Astrocyte (in vitro differentiated cells and primary cell): ENCODE data around the gene LRPAP1.
"Not testable (repeated sequence)": the region's sequence is repeated elsewhere in the genome, so short reads cannot be mapped to it uniquely, and the experiment has no call there.

ENCODE experiments used
- EZH2 ChIP-seq: IDR thresholded peaks from 2 replicates; pipeline ENCODE4 v1.6.1; 2012; ENCODE audit warnings: mild to moderate bottlenecking, low read length, inconsistent platforms; ENCODE audit not compliant: insufficient read depth
- TF ChIP-seq, protein P1 (sequence below): IDR thresholded peaks from 2 replicates; pipeline ENCODE4 v1.5.1; 2011; ENCODE audit warnings: low read depth, mild to moderate bottlenecking, inconsistent platforms, low read length, moderate library complexity; ENCODE audit not compliant: insufficient read depth

GRCh38 chr4:3578527-3579144 lies 46.4 kb upstream of the LRPAP1 start:
- TF ChIP-seq, protein P1, sequence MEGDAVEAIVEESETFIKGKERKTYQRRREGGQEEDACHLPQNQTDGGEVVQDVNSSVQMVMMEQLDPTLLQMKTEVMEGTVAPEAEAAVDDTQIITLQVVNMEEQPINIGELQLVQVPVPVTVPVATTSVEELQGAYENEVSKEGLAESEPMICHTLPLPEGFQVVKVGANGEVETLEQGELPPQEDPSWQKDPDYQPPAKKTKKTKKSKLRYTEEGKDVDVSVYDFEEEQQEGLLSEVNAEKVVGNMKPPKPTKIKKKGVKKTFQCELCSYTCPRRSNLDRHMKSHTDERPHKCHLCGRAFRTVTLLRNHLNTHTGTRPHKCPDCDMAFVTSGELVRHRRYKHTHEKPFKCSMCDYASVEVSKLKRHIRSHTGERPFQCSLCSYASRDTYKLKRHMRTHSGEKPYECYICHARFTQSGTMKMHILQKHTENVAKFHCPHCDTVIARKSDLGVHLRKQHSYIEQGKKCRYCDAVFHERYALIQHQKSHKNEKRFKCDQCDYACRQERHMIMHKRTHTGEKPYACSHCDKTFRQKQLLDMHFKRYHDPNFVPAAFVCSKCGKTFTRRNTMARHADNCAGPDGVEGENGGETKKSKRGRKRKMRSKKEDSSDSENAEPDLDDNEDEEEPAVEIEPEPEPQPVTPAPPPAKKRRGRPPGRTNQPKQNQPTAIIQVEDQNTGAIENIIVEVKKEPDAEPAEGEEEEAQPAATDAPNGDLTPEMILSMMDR: not testable (repeated sequence)
- TF ChIP-seq EZH2: not testable (repeated sequence)
